NCI-H2107 treated with DMSO at 0.1 percent for 48 hours (cell line): ENCODE data around the gene MSANTD3.

Experiments used
- DNase-seq: peaks from one replicate; lab custom pipeline; 2025; ENCODE audit not compliant: unreplicated experiment; lab: John Stamatoyannopoulos, UW

The MSANTD3 gene

DNA sequence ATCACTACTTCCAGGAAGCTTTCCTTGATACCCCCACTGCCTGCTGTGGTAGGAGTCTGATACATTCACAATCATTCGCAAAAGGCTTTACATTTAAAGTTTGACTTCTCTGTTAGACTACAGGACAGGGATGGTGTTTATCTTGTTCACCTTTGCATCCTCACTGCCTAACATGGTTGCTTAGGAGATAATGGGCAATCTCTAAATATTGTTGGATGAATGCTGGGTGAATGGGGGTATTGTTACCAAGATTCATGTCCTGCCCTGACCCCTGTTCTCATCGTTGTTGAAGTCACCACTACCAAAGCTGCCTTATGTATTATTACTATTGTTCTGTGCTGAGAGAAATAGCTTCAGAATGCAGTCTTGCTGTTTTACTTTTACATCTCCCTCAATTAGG is 38.3 kb downstream of the MSANTD3 start:
- no peak for DNase-seq

GRCh38 chr9:100465761-100466160 is 38.8 kb downstream of the MSANTD3 start:
- no peak for DNase-seq

- DNase-seq: no peak
Observed at GRCh38 chr9:100466171-100466828, 39.4 kb downstream of the MSANTD3 start.

DNA sequence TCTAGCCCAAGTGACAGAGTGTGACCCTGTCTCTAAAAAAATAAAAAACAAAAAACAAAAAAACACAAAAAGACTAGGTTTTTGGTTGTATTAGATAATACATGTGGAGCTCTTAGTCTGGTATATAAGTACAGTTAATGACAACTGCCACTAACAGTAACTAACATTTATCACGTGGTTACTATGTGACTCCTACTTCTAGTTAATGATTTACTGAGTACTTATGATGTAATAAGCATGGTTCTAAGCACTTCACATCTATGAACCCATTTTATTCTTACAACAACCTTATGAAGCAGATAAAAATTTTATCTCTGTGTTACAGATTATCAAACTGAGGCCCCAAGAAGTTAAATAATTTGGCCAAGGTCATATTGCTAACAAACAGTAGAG is 39.9 kb downstream of the MSANTD3 start:
- DNase-seq: no peak

DNA sequence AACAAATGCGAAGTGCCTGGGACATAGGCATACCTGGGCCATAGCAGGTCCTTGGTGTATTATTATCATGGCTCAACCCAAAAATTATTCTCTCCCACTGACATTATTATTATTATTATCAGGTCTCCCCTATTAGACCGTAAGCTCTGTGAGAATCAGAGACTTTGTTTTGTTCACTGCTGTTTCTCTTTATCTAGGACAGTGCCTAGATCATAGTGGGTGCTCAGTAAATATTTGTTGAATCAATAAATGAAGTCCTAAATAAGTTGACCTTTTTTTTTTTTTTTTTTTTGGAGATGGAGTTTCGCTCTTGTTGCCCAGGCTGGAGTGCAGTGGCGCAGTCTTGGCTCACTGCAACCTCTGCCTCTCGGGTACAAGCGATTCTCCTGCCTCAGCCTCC is 41.1 kb downstream of the MSANTD3 start:
- no peak for DNase-seq

DNA sequence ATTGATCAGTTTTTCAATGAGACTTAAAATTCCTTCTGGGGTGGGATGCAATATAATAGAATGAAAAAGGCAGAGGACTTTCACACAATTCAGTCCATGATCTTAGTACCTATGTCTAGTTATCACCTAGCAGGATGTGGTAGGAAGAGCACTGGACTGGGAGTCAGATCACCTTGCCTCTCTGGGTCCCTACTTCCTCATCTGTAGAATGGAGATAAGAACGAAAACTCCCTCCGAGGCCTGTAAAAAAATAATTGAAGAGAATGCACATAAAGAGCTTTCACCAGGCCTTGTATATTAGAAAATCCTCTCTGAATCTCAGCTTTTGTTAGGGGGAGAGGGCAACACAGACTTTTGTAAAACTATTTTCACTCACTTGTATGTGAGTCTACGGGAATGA is 45.3 kb downstream of the MSANTD3 start:
- no peak for DNase-seq

GRCh38 chr9:100472788-100473275 is 45.9 kb downstream of the MSANTD3 start, which contains the start of gene TMEFF1:
Gene TMEFF1, plus strand, starts transcription at chr9:100473149. Its CDS starts 396 bp downstream, at chr9:100473545.
- DNase-seq: peak; percentile 22

DNA sequence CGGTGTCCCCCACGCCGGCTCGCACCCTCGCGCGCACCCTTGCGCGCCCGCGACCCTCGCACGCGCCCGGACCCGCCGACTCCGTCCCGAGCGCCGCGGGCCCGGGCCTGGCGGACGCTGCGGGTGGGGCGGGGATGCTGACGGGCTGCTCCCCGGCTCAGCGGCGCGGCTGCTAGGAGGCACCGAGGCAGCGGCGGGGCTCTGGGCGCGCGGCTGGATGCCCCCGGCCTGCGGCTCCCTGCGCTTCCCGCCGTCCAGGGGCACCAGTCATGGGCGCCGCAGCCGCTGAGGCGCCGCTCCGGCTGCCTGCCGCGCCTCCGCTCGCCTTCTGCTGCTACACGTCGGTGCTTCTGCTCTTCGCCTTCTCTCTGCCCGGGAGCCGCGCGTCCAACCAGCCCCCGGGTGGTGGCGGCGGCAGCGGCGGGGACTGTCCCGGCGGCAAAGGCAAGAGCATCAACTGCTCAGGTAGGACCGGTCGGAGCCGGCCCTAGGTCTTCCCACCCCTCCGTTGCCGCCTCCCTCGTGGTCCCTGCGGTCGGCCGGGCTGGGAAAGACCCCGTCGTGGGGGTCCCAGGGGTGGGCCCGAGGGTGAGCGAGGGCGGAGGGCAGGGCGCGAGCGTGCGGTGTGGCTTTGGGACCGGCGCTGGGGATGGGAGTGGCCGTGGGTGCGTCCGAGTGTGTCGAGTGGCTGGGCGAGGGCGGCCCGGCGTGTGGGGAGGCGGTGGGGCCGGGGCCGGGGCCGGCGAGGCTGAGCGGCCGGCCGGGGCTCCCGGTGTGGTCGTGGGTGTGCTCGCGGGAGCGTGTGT is 46.5 kb downstream of the MSANTD3 start:
- no peak for DNase-seq

DNA sequence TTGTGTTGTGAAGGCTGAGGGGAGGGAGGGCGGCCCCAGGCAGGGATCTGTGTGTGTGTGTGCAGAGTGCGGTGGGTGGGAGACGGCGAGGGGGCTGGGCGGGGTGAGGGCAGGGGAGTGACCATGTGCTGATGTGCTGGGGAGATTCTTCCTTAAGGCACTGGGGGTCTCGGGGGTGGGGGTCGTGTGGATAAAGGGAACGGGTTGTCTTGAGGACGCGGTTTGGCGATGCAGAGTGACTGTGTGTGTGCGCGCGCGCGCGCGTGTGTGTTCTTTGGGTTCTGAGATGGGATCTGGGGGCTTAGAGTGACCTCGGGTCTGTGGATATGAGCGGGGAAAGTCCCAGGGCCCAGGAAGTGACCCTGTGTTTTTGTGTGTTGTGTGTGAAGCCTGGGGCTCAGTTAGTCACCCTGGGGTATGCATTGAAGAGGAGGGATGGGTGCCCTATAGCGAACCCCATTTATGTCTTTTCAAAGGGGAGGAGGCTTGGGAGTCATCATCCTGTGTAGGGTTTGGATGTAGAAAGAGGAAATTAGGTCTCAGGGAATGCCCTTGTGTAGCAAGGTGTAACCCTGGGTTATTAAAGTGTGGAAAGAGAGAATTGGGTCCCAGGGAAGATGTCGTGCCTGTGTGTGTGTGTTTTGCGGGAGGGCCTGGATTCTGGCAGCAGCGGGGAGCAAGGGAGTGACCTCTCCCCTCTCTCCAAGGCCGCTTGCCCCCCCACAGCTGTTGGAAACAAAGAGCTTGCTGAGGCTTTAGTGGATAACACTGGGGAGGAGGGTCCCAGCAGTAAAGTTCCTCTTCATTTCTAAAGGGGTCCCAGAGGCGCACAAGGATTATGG is 47.4 kb downstream of the MSANTD3 start:
- no peak for DNase-seq

DNA sequence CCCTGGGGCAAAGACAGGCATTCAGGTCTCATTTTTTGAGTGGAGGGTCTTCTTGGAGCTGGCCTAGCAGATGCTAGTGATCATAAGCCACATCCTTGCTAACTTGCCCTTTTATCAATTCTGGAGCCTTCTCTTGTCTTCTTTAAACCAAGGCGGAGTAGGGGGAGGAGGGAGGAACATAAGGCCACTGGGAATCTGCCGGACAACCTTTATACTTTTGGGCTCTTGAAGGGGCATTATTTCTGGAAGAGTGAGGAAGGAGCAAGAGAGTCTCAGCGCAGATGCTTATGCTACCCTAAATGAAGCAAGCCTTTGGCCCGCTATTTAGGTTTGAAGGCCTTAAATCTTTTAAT is 48.0 kb downstream of the MSANTD3 start:
- DNase-seq: no peak

DNA sequence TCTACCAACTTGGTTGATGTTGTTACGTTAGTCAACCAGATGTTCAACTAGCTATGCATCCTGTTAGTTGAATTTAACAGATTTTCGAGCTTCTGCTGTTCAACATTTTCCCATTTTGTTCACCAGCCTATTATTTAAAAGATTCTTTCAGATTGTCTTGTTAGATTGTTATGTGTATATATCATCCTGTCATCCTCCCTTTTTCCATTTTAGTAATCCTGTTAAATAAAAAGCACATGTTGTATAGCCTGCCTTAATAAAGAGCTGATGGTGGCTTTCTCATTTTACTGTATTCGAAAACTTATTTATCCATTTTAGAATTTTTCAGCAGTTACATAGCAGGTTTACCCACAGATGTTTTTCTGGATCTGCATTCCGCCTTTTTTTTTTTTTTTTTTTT is 50.3 kb downstream of the MSANTD3 start:
- DNase-seq: no peak

DNA sequence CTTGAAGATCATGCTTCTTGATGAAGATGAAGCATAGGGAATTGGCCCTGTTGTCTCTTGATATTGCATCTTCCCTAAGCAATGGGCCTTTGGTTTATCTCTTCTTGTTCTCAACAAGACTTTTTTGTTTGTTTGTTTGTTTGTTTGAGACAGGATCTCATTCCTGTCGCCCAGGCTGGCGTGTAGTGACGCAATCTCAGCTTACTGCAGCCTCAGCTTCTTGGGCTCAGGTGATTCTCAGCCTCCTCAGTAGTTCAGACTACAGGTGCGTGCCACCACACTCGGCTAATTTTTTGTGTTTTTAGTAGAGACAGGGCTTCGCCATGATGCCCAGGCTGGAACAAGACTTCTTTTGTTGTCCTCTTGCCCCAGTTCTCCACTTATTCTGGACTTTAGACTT is 51.2 kb downstream of the MSANTD3 start:
- DNase-seq: no peak

- no peak for DNase-seq
Observed at GRCh38 chr9:100479820-100480219, 52.9 kb downstream of the MSANTD3 start.

DNA sequence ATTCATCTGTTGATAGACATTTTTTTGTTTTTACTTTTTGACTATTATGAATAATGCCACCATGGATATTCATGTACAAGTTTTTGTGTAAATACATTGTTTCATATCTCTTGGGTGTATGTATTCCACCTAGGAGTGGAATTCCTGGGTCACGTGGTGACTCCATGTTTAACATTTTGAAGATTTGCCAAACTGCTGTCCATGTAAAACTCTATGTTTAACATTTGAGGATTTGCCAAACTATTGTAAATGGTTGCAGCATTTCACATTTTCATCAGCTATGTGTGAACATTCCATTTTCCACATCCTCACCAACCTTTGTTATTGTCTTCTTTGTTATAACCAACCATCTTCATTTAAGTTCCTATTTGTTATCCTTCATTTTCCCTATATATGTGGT is 58.3 kb downstream of the MSANTD3 start:
- DNase-seq: no peak

DNA sequence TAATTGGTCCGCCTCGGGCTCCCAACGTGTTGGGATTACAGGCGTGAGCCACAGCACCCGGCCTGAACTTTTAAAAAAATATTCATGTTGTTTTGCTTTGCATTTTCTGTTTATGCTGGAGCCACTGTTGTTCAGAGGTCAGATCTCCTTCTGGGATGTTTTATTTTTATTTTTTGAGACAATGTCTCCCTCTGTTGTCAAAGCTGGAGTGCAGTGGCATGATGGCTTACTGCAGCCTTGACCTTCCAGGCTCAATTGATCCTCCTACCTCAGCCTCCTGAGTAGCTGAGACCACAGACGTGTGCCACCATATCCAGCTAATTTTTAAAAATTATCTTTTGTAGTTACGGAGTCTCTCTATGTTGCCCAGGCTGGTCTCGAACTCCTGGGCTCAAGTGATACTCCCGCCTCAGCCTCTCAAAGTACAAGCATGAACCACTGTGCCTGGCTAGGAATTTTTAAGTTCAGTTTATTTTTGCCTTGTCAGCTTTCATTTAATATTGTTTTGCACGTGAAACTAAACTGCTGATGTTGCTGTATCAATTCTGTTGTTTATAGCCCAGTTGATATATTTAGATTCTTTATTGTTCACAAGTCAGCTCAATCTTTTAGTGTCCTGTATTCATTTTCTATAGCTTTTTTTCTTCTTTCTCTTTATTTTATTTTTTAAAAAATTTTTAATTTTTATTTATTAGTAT is 59.7 kb downstream of the MSANTD3 start:
- no peak for DNase-seq

GRCh38 chr9:100488177-100488576 is 61.2 kb downstream of the MSANTD3 start:
- DNase-seq: no peak

DNA sequence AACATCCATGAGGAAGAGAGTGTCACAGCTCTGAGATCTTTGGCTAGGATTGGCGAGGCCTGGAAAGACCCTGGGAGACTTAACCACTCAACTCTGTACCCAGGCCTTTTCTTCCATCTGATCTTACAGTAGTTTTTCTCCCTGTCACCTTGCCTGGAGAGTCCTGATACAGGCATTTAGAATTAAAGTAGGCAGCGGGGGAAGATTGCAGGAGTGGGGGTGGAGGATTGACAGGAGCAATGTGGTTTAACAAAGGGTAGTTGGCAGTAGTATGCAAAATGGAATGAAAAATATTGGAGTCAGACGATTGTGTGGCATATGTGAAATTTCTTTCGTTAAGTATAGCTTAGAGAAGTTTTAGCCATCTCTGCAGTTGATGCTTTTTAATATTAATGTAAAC is 62.9 kb downstream of the MSANTD3 start:
- DNase-seq: no peak

GRCh38 chr9:100492952-100493351 is 66.0 kb downstream of the MSANTD3 start:
- DNase-seq: no peak

GRCh38 chr9:100498592-100498991 is 71.6 kb downstream of the MSANTD3 start:
- DNase-seq: no peak

- DNase-seq: no peak
Observed at GRCh38 chr9:100499460-100499859, 72.5 kb downstream of the MSANTD3 start.

DNA sequence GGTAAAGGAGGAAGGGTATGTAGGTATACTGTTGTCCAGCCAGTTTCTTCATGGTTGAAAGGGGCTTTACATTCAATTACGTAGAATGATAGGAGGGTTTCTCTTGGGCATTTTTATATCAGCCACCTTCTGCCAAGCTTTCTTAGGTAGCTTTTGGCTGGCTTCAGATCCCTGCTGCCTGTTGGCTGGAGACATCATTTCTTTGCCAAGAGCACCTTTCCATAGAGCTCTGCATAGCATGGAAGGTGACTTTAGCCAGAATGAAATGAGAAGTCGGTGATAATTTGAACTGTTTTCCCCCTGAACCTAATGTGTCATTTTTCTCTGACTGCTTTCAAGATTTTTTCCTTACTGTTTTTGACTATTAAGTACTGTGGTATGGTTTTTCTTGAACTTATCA is 72.9 kb downstream of the MSANTD3 start:
- DNase-seq: no peak
